ENCODE results near the gene ZBTB4.

ZBTB4 gene

GRCh38 chr17:7435676-7436555 is 43.5 kb downstream of the ZBTB4 start:
- Histone ChIP-seq H3K9me2 (replicated peaks; ENCODE audit: low read depth, low read length) (no peaks in the 10 kb centered on the region), H3K79me2 (ENCODE audit: insufficient read depth, low read length) (peaks cover 43% of the 10 kb centered on the region; the same call in 1 of the 2 replicates), H2AFZ (ENCODE audit: low read length) (peak overlapping the region; percentile 78), H3K9ac (ENCODE audit: low read depth, low read length, poor library complexity, severe bottlenecking) (peak overlapping the region; percentile 77), H3K4me2 (ENCODE audit: low read depth, low read length, poor library complexity, severe bottlenecking) (peak overlapping the region; percentile 95), H3K36me3 (ENCODE audit: insufficient read depth, low read length) (no peaks in the 10 kb centered on the region), H3K4me3 (ENCODE audit: low read length, poor library complexity, severe bottlenecking) (peak overlapping the region; percentile 95), H3F3A (ENCODE audit: low read depth) (no peaks in the 10 kb centered on the region; the same call in 1 of the 2 replicates), H4K20me1 (ENCODE audit: insufficient read depth, low read length, poor library complexity, severe bottlenecking) (peaks cover 13% of the 10 kb centered on the region), H3K4me1 (ENCODE audit: insufficient read depth, low read length, poor library complexity, severe bottlenecking) (peaks cover 27% of the 10 kb centered on the region), H3K27me3 (ENCODE audit: insufficient read depth, low read length, poor library complexity, severe bottlenecking) (no peaks in the 10 kb centered on the region), H3K9me3 (ENCODE audit: insufficient read depth, low read depth, low read length) (no peaks in the 10 kb centered on the region)
- TF ChIP-seq, protein P1, sequence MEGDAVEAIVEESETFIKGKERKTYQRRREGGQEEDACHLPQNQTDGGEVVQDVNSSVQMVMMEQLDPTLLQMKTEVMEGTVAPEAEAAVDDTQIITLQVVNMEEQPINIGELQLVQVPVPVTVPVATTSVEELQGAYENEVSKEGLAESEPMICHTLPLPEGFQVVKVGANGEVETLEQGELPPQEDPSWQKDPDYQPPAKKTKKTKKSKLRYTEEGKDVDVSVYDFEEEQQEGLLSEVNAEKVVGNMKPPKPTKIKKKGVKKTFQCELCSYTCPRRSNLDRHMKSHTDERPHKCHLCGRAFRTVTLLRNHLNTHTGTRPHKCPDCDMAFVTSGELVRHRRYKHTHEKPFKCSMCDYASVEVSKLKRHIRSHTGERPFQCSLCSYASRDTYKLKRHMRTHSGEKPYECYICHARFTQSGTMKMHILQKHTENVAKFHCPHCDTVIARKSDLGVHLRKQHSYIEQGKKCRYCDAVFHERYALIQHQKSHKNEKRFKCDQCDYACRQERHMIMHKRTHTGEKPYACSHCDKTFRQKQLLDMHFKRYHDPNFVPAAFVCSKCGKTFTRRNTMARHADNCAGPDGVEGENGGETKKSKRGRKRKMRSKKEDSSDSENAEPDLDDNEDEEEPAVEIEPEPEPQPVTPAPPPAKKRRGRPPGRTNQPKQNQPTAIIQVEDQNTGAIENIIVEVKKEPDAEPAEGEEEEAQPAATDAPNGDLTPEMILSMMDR (conservative IDR thresholded peaks at IDR 0.05; ENCODE audit: low read length): peak; percentile 56
- no peak for TF ChIP-seq EZH2phosphoT487 (IDR thresholded peaks at IDR 0.05; ENCODE audit: borderline replicate concordance)

DNA sequence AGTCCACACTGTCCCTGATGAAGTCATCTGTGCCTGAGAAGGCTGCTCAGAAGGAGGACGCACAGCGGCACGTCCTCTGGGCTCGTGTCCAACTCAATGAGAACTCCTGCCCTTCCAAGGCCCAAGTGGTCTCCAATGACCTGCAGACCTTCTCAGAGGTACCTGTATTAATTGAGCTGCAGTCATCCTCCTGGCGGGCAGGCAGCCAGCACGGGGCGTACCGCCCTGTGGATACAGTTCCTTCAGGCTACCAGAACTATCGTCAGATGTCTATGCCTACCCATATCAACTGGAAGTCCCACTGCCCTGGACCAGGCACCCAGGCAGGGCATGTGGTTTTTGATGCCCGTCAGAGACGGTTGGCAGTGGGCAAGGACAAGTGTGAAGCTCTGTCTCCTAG is 47.1 kb downstream of the ZBTB4 start:
- Histone ChIP-seq H3K4me2 (ENCODE audit: low read depth, low read length, poor library complexity, severe bottlenecking) (no peak overlapping the region), H3K36me3 (ENCODE audit: insufficient read depth, low read length) (no peaks in the 10 kb centered on the region), H4K20me1 (ENCODE audit: insufficient read depth, low read length, poor library complexity, severe bottlenecking) (peaks cover 5% of the 10 kb centered on the region), H3K79me2 (ENCODE audit: insufficient read depth, low read length) (peaks cover 16% of the 10 kb centered on the region; the same call in 1 of the 2 replicates), H3K27me3 (ENCODE audit: insufficient read depth, low read length, poor library complexity, severe bottlenecking) (no peaks in the 10 kb centered on the region), H3K9me2 (replicated peaks; ENCODE audit: low read depth, low read length) (no peaks in the 10 kb centered on the region), H3K4me3 (ENCODE audit: low read length, poor library complexity, severe bottlenecking) (no peak overlapping the region), H3F3A (ENCODE audit: low read depth) (no peaks in the 10 kb centered on the region), H3K4me1 (ENCODE audit: insufficient read depth, low read length, poor library complexity, severe bottlenecking) (peaks cover 6% of the 10 kb centered on the region), H3K9ac (ENCODE audit: low read depth, low read length, poor library complexity, severe bottlenecking) (no peak overlapping the region), H3K9me3 (ENCODE audit: insufficient read depth, low read depth, low read length) (no peaks in the 10 kb centered on the region), H2AFZ (ENCODE audit: low read length) (no peak overlapping the region)
- TF ChIP-seq EZH2phosphoT487 (IDR thresholded peaks at IDR 0.05; ENCODE audit: borderline replicate concordance): no peak
- TF ChIP-seq, protein P1 (conservative IDR thresholded peaks at IDR 0.05; ENCODE audit: low read length): no peak

DNA sequence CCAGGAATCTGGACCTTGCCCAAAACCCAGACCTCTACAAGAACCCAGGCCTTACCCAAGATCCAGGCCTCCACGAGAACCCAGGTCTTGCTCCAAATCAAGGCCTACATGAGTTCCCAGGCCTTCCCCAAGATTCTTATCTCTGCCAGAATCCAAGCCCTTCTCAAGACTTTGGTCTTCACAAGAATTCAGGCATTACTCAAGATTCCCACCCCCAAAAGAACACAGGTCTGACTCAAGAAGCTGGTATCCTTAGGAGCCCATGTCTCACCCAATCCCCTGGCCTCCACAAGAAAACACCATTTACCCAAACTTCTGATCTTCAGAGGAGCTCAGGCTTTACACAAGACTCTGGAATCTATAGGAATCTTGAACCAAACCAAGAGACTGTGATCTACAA is 48.2 kb downstream of the ZBTB4 start:
- peaks cover 5% of the 10 kb centered on the region; the same call in 1 of the 2 replicates for H3K79me2 ChIP-seq (ENCODE audit: insufficient read depth, low read length)
- no peak overlapping the region for H2AFZ ChIP-seq (ENCODE audit: low read length)
- no peak overlapping the region for H3K4me2 ChIP-seq (ENCODE audit: low read depth, low read length, poor library complexity, severe bottlenecking)
- TF ChIP-seq, protein P1 (conservative IDR thresholded peaks at IDR 0.05; ENCODE audit: low read length): no peak
- TF ChIP-seq EZH2phosphoT487 (IDR thresholded peaks at IDR 0.05; ENCODE audit: borderline replicate concordance): no peak
- H3K9me2 ChIP-seq (replicated peaks; ENCODE audit: low read depth, low read length): no peaks in the 10 kb centered on the region
- no peaks in the 10 kb centered on the region for H3F3A ChIP-seq (ENCODE audit: low read depth)
- H3K27me3 ChIP-seq (ENCODE audit: insufficient read depth, low read length, poor library complexity, severe bottlenecking): no peaks in the 10 kb centered on the region
- H3K9me3 ChIP-seq (ENCODE audit: insufficient read depth, low read depth, low read length): no peaks in the 10 kb centered on the region
- H3K4me1 ChIP-seq (ENCODE audit: insufficient read depth, low read length, poor library complexity, severe bottlenecking): peaks cover 3% of the 10 kb centered on the region
- H4K20me1 ChIP-seq (ENCODE audit: insufficient read depth, low read length, poor library complexity, severe bottlenecking): peaks cover 4% of the 10 kb centered on the region
- H3K9ac ChIP-seq (ENCODE audit: low read depth, low read length, poor library complexity, severe bottlenecking): no peak overlapping the region
- H3K4me3 ChIP-seq (ENCODE audit: low read length, poor library complexity, severe bottlenecking): no peak overlapping the region
- H3K36me3 ChIP-seq (ENCODE audit: insufficient read depth, low read length): no peaks in the 10 kb centered on the region
